SU-DHL-6 (cell line): Measurements from ENCODE around the gene CSNK1A1.

Source experiments
- H2AFZ ChIP-seq: fragments of 200-600 bp; sonication (generic); 2 replicates; pipeline ENCODE4 v1.6.1; 2014; ENCODE audit warnings: low read depth, mild to moderate bottlenecking, moderate library complexity, mixed read lengths, antibody characterized with exemption, low read length; ENCODE audit not compliant: severe bottlenecking
- H3F3A ChIP-seq: fragments of 200-600 bp; shearing (Covaris generic); 2 replicates; pipeline ENCODE4 v1.6.0; 2016; ENCODE audit warnings: antibody characterized with exemption, mild to moderate bottlenecking; ENCODE audit not compliant: insufficient read depth
- H3K27ac ChIP-seq: fragments of 200-600 bp; sonication (generic); 2 replicates; pipeline ENCODE4 v1.5.1; 2016; ENCODE audit warnings: low read depth, mild to moderate bottlenecking, low read length, moderate library complexity, mixed read lengths
- H3K27me3 ChIP-seq: fragments of 200-600 bp; sonication (generic), shearing (Covaris generic); 2 replicates; pipeline ENCODE4 v1.6.0; 2014; ENCODE audit warnings: mild to moderate bottlenecking, low read length
- H3K36me3 ChIP-seq: fragments of 200-600 bp; sonication (generic); 2 replicates; pipeline ENCODE4 v1.6.1; 2014; ENCODE audit warnings: mild to moderate bottlenecking, low read length, mixed read lengths
- H3K4me2 ChIP-seq: fragments of 300-600, 200-600 bp; shearing (Covaris generic), sonication (generic); 2 replicates; pipeline ENCODE4 v1.6.0; 2014; ENCODE audit warnings: low read length, low read depth, mild to moderate bottlenecking; ENCODE audit not compliant: poor library complexity, severe bottlenecking
- H3K4me3 ChIP-seq: fragments of 200-600 bp; sonication (generic); 2 replicates; pipeline ENCODE4 v1.5.1; 2014; ENCODE audit warnings: antibody characterized with exemption, low read length, mild to moderate bottlenecking, mixed read lengths; ENCODE audit not compliant: insufficient read depth, poor library complexity, severe bottlenecking
- H3K79me2 ChIP-seq: fragments of 200-600 bp; sonication (generic); 2 replicates; pipeline ENCODE4 v1.6.1; 2014; ENCODE audit warnings: mild to moderate bottlenecking, low read length, moderate library complexity; ENCODE audit not compliant: insufficient read depth
- H3K9ac ChIP-seq: fragments of 200-600 bp; sonication (generic); 2 replicates; pipeline ENCODE4 v1.7.0; 2014; ENCODE audit warnings: mild to moderate bottlenecking, low read length
- H3K9me2 ChIP-seq: fragments of 200-600 bp; sonication (generic); replicated peaks from 2 replicates; pipeline ENCODE4 v1.6.1; 2014; ENCODE audit warnings: low read length; ENCODE audit not compliant: insufficient read depth
- H3K9me3 ChIP-seq: fragments of 200-600 bp; sonication (generic); 2 replicates; pipeline ENCODE4 v1.6.1; 2014; ENCODE audit warnings: low read length, mixed read lengths; ENCODE audit not compliant: insufficient read depth
- H4K20me1 ChIP-seq: fragments of 200-600 bp; sonication (generic); 2 replicates; pipeline ENCODE4 v1.6.1; 2014; ENCODE audit warnings: low read depth, mild to moderate bottlenecking, antibody characterized with exemption, low read length, moderate library complexity, mixed read lengths
- EZH2phosphoT487 ChIP-seq: fragments of 200-600 bp; sonication (generic), shearing (Covaris generic); conservative IDR thresholded peaks from 2 replicates; pipeline ENCODE4 v1.6.1; 2018; ENCODE audit warnings: mild to moderate bottlenecking, antibody characterized with exemption, low read length, moderate library complexity, mixed read lengths
- TF ChIP-seq, protein P1 (sequence below): fragments of 200-600 bp; sonication (generic); IDR thresholded peaks from one replicate; pipeline ENCODE4 v1.5.1; 2017; ENCODE audit warnings: antibody characterized with exemption, mild to moderate bottlenecking, low read length, moderate library complexity; ENCODE audit not compliant: insufficient read depth, poor library complexity, severe bottlenecking

The CSNK1A1 gene

GRCh38 chr5:149529463-149529862 is 21.8 kb downstream of the CSNK1A1 start:
- H3F3A ChIP-seq = no peaks in the 10 kb centered on the region
- H3K4me2 ChIP-seq = no peak overlapping the region
- peaks cover 100% of the 10 kb centered on the region for H3K79me2 ChIP-seq
- peaks cover 64% of the 10 kb centered on the region for H4K20me1 ChIP-seq
- H3K36me3 ChIP-seq = peaks cover 5% of the 10 kb centered on the region; the same call in 1 of the 2 replicates
- H3K9me3 ChIP-seq = no peaks in the 10 kb centered on the region
- TF ChIP-seq EZH2phosphoT487 = no peak
- TF ChIP-seq, protein P1, sequence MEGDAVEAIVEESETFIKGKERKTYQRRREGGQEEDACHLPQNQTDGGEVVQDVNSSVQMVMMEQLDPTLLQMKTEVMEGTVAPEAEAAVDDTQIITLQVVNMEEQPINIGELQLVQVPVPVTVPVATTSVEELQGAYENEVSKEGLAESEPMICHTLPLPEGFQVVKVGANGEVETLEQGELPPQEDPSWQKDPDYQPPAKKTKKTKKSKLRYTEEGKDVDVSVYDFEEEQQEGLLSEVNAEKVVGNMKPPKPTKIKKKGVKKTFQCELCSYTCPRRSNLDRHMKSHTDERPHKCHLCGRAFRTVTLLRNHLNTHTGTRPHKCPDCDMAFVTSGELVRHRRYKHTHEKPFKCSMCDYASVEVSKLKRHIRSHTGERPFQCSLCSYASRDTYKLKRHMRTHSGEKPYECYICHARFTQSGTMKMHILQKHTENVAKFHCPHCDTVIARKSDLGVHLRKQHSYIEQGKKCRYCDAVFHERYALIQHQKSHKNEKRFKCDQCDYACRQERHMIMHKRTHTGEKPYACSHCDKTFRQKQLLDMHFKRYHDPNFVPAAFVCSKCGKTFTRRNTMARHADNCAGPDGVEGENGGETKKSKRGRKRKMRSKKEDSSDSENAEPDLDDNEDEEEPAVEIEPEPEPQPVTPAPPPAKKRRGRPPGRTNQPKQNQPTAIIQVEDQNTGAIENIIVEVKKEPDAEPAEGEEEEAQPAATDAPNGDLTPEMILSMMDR = no peak
- no peak overlapping the region for H2AFZ ChIP-seq
- no peak overlapping the region for H3K4me3 ChIP-seq
- no peak overlapping the region for H3K9ac ChIP-seq
- no peaks in the 10 kb centered on the region for H3K9me2 ChIP-seq
- H3K27ac ChIP-seq = no peak overlapping the region
- no peaks in the 10 kb centered on the region for H3K27me3 ChIP-seq

DNA sequence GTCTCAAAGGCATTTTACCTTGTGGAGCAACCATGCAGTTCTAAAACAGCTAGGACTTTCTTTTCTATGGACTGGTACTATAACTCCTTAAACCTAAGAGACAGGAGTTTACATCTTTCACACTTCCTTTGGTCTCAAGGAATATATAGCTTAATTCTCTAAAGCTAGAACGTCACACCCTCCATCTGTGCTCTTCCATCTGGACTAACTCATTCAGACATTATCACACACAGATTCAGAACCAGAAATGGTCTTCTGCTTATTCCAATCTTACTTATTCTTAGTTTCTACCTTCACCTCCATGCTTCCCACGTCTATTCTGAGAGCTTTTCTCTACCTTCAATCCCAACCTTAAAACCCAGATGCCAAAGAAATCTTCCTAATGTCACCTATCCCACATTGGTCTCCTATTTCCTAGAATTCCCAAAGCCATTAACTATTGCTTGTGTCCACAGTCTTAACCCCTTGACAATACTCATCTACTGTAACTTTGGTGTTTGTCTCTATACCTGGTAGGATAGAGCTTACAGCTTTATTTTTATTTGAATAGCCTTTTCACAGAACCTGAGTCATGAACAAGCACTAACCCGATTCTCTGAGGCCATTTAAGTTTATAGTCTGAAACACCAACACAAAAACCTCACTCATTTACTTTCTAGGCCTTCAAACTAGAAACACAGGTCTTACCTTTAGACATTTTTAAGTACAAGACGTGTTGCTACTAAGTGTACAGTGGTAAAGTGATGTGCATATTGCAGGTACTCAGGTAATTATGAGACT is 22.8 kb downstream of the CSNK1A1 start:
- H3K36me3 ChIP-seq = peaks cover 13% of the 10 kb centered on the region
- no peaks in the 10 kb centered on the region for H3K27me3 ChIP-seq
- no peak overlapping the region for H3K4me2 ChIP-seq
- TF ChIP-seq, protein P1 = no peak
- H3K4me3 ChIP-seq = no peak overlapping the region
- peaks cover 100% of the 10 kb centered on the region for H3K79me2 ChIP-seq
- H4K20me1 ChIP-seq = peaks cover 60% of the 10 kb centered on the region
- H3K9me3 ChIP-seq = no peaks in the 10 kb centered on the region
- no peaks in the 10 kb centered on the region for H3K9me2 ChIP-seq
- H2AFZ ChIP-seq = no peak overlapping the region
- no peak overlapping the region for H3K9ac ChIP-seq
- no peak overlapping the region for H3K27ac ChIP-seq
- no peaks in the 10 kb centered on the region for H3F3A ChIP-seq

DNA sequence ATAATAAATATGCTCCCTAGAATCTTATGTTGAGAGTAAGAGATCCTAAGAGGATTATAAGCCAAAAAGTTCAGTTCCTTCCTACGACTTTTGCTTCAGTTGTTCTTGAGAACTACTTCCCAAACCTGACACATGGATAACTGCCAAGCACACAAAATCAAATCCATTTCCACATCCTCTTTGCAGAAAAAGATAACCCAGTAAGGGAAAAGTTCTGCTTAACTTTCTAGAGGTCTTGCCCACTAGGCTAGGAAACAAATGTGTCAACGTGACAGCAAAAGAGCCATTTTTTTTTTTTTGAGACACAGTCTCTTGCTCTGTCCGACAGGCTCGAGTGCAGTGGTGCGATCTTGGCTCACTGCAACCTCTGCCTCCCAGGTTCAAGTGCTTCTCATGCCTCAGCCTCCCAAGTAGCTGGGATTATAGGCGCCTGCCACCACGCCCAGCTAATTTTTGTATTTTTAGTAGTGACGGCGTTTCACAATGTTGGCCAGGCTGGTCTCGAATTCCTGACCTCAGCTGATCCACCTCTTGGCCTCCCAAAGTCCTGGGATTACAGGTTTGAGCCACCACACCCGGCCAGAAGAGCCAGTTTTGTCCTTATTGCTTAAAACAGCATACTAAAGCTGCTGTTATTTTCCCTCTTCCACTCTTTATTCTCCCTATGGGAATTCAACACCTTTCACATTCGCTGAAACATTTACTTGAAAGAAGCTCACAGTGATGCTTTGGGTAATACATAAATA is 24.2 kb downstream of the CSNK1A1 start:
- Histone ChIP-seq H3K9me3 (no peaks in the 10 kb centered on the region), H3K27me3 (no peaks in the 10 kb centered on the region), H3K9me2 (no peaks in the 10 kb centered on the region), H3K27ac (no peak overlapping the region), H2AFZ (no peak overlapping the region), H3K4me3 (no peak overlapping the region), H3K9ac (no peak overlapping the region), H3K4me2 (no peak overlapping the region), H3K36me3 (peaks cover 20% of the 10 kb centered on the region), H3F3A (no peaks in the 10 kb centered on the region), H4K20me1 (peaks cover 56% of the 10 kb centered on the region), H3K79me2 (peaks cover 100% of the 10 kb centered on the region)
- no peak for TF ChIP-seq EZH2phosphoT487
- TF ChIP-seq, protein P1 = no peak
